Bronchial smooth muscle cell (primary cell): ENCODE results near the gene MAGEC3. TPM values are rescaled to one million over a fixed set of nuclear protein-coding genes. Genes with fewer than 3 reads are reported as not detected.

Experiments
- total RNA-seq: library from RNA; depleted of rRNA; stranded (reverse); fragments of >200 nt; gene quantifications from 2 replicates; pipeline ENCODE4 v1.2.1, GENCODE V29; 2014

Gene MAGEC3, protein sequence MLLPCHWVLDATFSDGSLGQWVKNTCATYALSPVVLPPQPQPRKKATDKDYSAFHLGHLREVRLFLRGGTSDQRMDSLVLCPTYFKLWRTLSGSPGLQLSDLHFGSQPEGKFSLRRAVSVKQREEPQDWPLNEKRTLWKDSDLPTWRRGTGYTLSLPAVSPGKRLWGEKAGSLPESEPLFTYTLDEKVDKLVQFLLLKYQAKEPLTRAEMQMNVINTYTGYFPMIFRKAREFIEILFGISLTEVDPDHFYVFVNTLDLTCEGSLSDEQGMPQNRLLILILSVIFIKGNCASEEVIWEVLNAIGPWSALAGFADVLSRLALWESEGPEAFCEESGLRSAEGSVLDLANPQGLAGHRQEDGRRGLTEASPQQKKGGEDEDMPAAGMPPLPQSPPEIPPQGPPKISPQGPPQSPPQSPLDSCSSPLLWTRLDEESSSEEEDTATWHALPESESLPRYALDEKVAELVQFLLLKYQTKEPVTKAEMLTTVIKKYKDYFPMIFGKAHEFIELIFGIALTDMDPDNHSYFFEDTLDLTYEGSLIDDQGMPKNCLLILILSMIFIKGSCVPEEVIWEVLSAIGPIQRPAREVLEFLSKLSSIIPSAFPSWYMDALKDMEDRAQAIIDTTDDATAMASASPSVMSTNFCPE
- total RNA-seq, result not detected in 2 replicates

DNA sequence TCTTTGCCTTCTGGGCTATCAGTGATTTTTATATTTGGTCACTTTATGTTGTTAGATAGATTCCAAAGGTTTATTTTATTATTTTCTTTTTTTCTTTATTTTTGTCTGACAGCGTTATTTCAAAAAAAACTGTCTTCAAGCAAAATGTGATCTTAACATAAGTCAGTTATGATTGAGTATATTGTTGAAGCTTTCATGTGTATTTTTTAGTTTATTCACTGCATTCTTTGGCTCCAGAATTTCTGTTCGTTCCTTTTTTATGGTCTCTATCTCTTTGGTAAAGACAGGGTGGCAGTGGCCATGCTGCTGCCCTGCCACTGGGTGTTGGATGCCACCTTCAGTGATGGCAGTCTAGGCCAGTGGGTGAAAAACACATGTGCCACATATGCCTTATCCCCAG is at the start of gene MAGEC3:
Gene MAGEC3 (plus strand): TSS at position 301 of the 400 bp plus-strand sequence. CDS start 0 bp downstream, at position 301.

DNA sequence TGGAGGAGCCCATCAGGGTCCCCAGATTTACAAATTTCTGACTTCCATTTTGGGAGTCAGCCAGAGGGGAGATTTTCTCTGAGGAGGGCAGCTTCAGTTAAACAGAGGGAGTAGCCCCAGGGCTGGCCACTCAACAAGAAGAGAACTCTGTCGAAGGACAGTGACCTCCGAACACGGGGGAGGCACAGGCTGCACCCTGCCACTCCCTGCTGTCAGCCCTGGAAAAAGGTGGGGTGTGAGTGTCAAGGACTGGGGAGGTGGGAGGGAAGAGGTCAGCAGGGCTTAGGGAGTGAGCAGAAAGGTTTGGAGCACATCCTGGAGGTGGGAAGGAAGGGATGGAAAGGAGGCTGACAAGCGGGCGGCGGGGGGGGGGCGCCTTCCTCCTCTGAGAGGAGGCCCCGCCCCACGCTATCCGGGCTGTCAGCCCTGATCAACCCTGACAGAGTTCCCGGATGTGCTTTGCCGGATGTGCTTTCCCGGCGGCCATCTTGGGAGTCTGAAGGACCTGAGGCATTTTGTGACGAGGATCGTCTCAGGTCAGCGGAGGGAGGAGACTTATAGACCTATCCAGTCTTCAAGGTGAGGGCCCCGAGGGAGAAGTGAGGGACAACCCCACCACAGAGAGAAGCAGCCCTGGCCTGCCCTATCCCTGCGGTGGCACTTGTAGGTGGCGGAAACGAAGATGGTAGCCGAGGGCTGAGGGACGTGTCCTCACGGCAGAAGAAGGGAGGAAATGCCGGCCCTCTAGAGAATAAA is 65.5 kb downstream of the MAGEC3 start, which contains the start of gene MAGEC1:
Gene MAGEC1 (plus strand): TSS at position 495 of the 756 bp plus-strand sequence. CDS start 1,179 bp downstream, outside the sequence.

Other genes starting within 250 kb of the MAGEC3 start
- gene SPANXA2, start 248.6 kb upstream of the MAGEC3 start, total RNA-seq, result not detected in 2 replicates
- gene SPANXD, start 139.6 kb upstream of the MAGEC3 start, total RNA-seq, result not detected in 2 replicates
- not detected in 2 replicates for gene MAGEC1, start 65.6 kb downstream of the MAGEC3 start, total RNA-seq